GM18867 (cell line): ENCODE data around the gene ATRNL1.
"Not testable (repeated sequence)": the region's sequence is repeated elsewhere in the genome, so short reads cannot be mapped to it uniquely, and the experiment has no call there.

Experiments used
- ATAC-seq: cut with Tn5 transposase; IDR thresholded peaks from one replicate; pipeline ENCODE4 v1.9.1; 2021; ENCODE audit warnings: mild to moderate bottlenecking, moderate library complexity; ENCODE audit not compliant: unreplicated experiment

Gene ATRNL1

DNA sequence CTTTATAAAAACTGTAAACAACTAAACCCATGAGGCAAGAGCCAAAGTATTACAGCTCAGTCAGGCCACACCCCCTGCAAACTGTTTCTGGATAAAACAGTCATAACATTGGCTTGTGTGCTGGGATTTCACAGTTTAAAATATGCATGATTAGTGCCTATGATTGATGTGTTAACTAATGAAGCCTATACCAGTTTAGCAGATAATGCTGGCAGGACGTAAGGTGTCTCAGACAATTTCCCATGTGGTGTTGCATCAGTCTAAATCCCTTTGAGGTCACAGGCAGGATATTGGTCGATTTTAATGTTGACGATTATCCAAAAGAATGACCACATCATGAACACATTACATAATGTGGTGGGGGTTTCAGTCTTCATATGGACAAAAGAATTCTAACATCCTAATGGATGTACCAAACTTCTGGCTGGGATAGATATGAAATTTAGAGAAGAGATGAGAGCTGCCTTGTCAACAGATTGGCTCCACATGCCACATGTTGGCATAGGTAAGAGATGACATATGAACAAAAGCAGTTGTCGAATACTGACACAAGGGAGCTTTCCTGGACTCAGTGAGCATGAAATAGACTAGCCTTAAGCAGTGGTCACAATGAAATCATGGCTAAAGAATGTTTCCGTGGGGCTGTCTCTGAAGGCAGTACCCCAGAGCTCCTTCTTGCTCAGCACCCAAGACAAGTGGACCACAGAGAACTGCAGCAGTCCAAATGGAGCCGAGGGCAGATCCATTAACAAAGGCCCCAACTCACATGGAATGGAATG lies 734.3 kb downstream of the ATRNL1 start:
- no peak for ATAC-seq

DNA sequence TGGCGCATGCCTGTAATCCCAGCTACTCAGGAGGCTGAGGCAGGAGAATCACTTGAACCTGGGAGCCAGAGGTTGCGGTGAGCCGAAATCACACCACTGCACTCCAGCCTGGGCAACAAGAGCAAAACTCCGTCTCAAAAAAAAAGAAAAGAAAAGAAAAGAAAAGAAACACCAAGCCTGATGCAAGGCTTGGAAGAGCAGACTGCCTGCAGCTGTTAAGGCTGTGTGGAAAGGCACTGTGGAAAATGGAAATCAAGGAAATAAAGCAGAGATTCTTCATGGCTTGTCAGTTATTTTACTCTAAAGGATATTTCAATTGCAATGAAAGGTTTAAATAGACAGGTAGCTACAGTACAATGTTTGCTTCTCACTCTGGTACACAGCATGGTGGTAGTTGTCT lies 735.0 kb downstream of the ATRNL1 start:
- ATAC-seq, result not testable (repeated sequence)

GRCh38 chr10:115829521-115830205 lies 736.5 kb downstream of the ATRNL1 start:
- no peak for ATAC-seq

DNA sequence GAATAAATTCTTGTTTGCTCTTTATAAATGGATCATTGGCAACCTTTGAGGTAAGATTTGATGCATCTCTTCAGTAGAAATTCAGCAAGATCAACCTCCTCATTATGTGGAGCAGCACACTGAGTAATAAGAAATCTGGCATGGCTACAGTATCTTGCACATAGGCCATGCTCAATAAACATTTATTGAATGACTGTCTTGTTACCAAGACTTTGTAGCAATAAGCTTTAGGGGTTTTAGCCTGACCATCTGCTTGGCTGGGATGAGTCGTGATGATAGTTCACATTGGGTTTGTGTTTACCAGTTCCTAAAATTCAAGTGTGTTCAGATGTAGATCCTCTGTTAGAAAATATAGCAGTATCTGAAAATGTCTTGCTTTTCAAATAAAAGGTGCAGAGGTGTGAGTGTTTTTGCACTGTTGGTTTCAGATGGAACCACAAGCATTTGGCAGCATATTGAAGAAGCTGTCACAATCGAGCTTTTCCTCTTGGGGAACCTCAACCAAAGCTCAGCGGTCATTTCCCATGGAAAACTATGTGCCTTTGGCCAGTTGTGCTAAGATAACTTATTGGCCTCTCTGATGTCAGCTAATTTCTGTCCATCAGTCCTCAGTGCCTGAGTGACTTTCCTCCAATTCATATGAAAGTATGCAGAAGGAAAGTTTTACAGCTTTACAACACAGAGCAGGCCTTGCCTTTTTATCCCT lies 737.3 kb downstream of the ATRNL1 start:
- ATAC-seq, result no peak

DNA sequence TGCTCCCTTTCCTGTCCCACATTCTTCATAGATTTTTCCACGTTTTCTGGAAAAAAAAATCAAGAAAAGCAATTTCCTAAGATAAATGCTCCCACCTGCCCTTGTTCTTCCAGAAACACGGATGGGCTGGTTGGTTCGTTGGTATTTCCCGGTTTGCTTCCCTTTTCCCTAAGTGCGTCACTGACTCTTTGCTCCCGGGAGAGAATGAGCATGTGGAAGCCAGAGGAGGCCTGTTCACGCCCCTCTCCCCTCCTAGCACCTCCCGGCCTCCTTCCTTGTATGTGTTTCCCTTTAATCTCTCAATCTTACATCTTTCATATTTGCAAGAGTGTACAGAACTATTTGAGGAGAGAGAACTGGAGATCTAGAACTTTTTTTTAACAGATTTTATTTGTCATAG lies 737.9 kb downstream of the ATRNL1 start:
- no peak for ATAC-seq

DNA sequence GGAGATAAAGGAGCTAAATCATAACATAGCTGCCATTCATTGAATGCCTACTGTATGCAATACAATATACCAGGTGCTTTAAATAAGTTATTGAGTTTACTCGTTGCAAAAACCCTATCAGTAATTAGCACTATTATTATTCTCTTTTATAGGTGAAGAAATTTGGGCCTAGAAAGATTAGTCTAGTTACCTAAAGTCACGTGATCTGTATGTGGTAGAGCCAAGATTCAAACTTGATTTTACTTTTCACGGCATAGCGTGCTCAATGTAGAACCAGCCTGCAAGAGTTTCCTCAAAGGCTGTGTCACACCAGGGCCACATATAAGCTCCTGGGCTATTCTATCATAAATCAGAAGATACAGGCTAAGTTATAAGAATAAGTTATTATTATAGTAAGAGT lies 740.0 kb downstream of the ATRNL1 start:
- no peak for ATAC-seq

DNA sequence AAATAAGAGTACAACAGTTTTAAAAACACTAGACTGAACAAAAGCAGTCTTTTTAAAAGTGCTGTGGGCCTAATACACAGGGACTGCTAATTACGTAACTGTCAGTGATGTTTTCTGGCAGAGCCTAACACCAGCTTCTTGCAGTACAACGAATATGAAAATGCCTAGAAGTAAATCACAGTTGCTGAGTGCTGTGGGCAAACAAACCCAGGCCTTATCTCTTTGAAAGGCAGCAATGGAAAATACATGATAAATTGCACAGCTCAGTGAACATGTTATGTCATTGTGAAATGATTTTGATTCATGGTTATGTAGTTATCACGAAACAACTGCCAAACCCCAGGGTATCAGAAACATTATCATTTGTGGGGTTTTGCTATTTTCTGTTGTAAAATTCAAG lies 751.4 kb downstream of the ATRNL1 start:
- no peak for ATAC-seq

DNA sequence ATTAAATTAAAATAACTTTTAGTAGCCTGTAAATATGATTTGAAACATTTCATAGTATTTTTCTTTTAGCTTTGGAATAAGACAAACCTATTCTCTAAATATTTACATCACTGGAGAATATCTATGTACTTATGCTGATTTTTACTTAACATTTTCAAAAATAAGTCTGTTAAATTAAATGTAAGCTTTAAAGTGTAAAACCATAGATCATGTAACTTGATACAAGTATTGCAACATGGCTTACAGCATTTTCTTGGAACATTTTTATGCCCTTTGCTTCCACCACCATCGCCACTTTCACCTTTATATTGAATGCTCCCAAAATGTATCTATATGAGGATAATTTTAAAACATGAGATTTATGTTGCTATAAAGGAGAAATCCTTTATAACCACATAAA lies 752.8 kb downstream of the ATRNL1 start:
- no peak for ATAC-seq

DNA sequence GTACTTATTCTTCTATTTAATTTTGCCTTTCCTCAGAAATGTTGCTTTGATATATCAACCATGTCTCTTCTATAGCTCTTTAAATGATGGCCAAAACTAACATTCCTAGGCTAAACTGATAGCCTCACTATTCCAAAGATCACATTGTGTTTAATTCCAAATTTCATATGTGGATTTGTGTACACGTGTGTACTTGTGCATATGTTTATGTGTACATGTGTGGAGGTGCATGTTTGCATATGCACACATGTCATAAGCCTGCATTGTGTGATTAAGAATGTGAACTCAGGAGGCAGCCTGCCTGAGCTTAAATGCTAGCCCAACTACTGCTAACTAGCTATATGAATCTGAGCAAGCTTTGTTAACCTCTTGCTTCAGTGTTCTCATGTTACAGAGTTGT lies 753.4 kb downstream of the ATRNL1 start:
- no peak for ATAC-seq

- no peak for ATAC-seq
Observed at GRCh38 chr10:115849197-115849596, 756.0 kb downstream of the ATRNL1 start.

- ATAC-seq, result no peak
Observed at GRCh38 chr10:115850666-115851065, 757.5 kb downstream of the ATRNL1 start.

DNA sequence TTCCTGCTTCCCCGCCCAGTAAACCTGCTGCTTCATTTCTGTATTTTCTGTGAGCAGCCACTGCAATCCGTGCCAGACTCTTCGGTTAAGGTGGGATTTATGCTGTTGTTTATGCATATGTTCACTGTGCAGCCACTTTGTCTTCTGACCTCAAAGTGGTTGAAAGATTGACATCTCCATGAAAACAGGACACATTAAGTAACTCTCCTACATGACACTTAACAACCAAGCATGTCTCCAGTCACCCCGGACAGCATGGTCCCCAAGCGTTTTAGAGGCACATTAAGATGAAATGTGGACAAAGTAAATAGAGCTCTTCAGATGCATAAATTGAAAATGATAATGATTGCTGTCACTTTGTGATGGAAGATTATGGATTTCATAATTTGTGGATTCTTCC lies 758.5 kb downstream of the ATRNL1 start:
- no peak for ATAC-seq

- no peak for ATAC-seq
Observed at GRCh38 chr10:115854740-115855435, 761.7 kb downstream of the ATRNL1 start.

GRCh38 chr10:115856580-115856979 lies 763.4 kb downstream of the ATRNL1 start:
- no peak for ATAC-seq

GRCh38 chr10:115857856-115858255 lies 764.7 kb downstream of the ATRNL1 start:
- no peak for ATAC-seq

DNA sequence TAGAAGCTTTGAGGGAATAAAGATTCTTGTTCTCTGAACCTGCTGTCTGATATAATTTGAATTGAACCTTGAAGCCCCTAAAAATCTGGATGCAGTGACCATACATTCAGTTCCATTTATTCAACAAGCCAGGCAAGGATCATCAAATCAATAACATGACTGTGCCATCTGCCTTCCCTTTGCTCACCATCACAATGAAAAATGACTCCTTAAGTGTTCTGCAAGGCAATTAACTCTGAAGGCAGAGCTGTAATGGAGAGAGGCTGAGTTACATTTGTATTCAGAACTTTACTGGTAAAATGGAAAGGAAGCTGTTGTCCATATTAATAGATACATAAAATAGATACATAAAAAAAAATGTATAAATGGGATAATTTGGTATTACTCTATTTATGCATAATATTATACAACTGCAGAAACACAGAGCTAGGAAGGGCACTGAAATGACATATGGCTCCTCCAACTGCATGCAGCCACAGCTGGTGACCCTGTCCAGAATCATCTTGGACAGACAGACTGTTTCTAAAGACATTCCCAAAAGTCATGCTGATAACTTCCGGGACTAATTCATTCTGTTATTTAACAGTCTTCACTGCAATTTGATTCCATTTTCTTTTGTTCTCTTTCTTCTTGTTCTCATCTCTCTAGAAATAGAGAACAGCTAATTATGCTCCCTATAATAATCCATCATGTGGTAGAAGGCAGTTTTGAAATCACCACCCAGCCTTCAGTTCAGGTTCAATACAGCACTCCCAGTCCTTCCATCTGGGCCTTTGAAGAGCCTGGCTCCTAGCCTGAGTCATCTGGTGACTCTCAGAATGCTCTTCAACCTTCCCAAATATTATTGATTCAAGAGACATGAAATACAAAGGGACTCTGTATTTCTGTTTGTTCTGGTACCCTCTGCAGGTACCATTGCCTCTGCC lies 767.3 kb downstream of the ATRNL1 start:
- ATAC-seq, result no peak

DNA sequence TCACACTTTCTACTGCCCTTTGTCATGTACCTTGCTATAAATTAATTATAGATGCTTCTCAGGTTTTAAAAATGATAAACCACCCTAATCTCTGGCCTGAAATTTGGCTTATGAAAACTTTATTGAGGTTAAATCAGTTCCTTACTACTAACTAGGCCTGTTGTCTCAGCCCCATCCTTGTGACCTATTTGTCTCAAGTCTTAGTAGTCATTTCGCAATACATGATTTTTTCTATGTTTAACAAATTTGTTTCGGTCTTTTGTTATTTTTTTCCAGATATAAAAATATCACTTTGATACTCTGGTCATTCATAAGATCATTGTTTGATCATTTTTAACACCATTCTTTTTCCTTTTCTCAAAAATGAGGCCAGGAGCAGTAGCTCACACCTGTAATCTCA lies 768.3 kb downstream of the ATRNL1 start:
- no peak for ATAC-seq

GRCh38 chr10:115861864-115862263 lies 768.7 kb downstream of the ATRNL1 start:
- no peak for ATAC-seq

GRCh38 chr10:115866174-115866573 lies 773.0 kb downstream of the ATRNL1 start:
- no peak for ATAC-seq

- ATAC-seq, result no peak
Observed at GRCh38 chr10:115866691-115867090, 773.5 kb downstream of the ATRNL1 start.
